ENCODE data around the gene ZNF836. TPM values are rescaled to one million over a fixed set of nuclear protein-coding genes. Genes with fewer than 3 reads are reported as not detected.

Gene ZNF836
- total RNA-seq, 1 experiment from 2014 or later: 14.3 TPM

DNA sequence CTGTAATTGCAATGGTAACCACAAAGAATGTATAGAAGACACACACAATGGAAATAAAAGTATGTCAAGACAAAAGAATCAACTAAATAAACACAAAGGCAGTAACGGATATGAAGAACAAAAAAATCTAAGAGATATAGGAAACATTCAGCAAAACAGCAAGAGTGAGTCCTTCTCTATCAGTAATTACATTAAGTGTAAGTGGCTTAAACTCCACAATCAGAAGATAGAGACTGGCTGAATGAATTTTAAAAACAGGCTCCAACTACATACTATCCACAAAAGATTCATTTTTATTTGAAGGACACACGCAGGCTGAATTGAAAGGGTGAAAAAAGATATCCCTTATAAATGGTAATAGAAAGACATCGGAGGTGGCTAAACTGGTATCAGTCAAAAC, 51.1 kb downstream of the ZNF836 start:
- H3K79me2 ChIP-seq (ENCODE audit: low read depth): no peaks in the 10 kb centered on the region
- CTCF ChIA-PET: no interaction called here
- no peak overlapping the region for H3K4me3 ChIP-seq

DNA sequence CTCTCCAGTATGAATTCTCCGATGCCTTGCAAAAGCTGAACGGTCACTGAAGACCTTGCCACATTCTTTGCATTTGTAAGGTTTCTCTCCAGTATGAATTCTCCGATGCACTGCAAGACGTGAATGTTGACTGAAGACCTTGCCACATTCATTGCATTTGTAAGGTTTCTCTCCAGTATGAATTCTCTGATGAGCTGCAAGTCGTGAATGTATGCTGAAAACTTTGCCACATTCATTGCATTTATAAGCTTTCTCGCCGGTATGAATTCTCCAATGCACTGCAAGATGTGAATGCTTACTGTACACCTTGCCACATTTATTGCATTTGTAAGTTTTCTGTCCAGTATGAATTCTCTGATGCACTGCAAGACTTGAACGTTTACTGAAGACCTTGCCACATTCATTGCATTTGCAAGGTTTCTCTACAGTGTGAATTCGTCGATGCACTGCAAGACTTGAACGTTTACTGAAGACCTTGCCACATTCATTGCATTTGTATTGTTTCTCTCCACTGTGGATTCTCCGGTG, 55.8 kb downstream of the ZNF836 start:
- Histone ChIP-seq H3K27ac (no peak overlapping the region), H2AFZ (no peak overlapping the region), H3K9me2 (ENCODE audit: insufficient read depth) (no peaks in the 10 kb centered on the region), H3K27me3 (ENCODE audit: insufficient read depth, low read depth) (no peaks in the 10 kb centered on the region), H3K9me3 (ENCODE audit: insufficient read depth, low read depth) (peaks cover 95% of the 10 kb centered on the region), H3K4me3 (no peak overlapping the region), H4K20me1 (ENCODE audit: insufficient read depth) (no peaks in the 10 kb centered on the region), H3K4me1 (replicated peaks; ENCODE audit: insufficient read depth) (no peaks in the 10 kb centered on the region), H3F3A (ENCODE audit: insufficient read depth, low read depth) (peaks cover 17% of the 10 kb centered on the region), H3K36me3 (ENCODE audit: low read depth) (peaks cover 57% of the 10 kb centered on the region), H3K4me2 (no peak overlapping the region), H3K79me2 (ENCODE audit: low read depth) (no peaks in the 10 kb centered on the region)
- DNase-seq: no peak
- BruUV-seq (replicated peaks): no TSS peak
- TF ChIP-seq EZH2 (IDR thresholded peaks at IDR 0.05; ENCODE audit: low read depth): no peak
- TF ChIP-seq, protein P1, sequence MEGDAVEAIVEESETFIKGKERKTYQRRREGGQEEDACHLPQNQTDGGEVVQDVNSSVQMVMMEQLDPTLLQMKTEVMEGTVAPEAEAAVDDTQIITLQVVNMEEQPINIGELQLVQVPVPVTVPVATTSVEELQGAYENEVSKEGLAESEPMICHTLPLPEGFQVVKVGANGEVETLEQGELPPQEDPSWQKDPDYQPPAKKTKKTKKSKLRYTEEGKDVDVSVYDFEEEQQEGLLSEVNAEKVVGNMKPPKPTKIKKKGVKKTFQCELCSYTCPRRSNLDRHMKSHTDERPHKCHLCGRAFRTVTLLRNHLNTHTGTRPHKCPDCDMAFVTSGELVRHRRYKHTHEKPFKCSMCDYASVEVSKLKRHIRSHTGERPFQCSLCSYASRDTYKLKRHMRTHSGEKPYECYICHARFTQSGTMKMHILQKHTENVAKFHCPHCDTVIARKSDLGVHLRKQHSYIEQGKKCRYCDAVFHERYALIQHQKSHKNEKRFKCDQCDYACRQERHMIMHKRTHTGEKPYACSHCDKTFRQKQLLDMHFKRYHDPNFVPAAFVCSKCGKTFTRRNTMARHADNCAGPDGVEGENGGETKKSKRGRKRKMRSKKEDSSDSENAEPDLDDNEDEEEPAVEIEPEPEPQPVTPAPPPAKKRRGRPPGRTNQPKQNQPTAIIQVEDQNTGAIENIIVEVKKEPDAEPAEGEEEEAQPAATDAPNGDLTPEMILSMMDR (conservative IDR thresholded peaks at IDR 0.05): no peak
- intact Hi-C loops (cut with micrococcal nuclease; ENCODE audit: unreplicated experiment): no loop called here
- CTCF ChIA-PET: no interaction called here
- POLR2A ChIA-PET (ENCODE audit: unreplicated experiment): no interaction called here

More for the DNA sequence above, 51.1 kb downstream of the ZNF836 start:
- TF ChIP-seq, protein P1 (conservative IDR thresholded peaks at IDR 0.05): no peak
- no peak for TF ChIP-seq EZH2 (IDR thresholded peaks at IDR 0.05; ENCODE audit: low read depth)
- intact Hi-C loops (cut with micrococcal nuclease; ENCODE audit: unreplicated experiment): no loop called here
- POLR2A ChIA-PET (ENCODE audit: unreplicated experiment): no interaction called here
- H4K20me1 ChIP-seq (ENCODE audit: insufficient read depth): no peaks in the 10 kb centered on the region
- H3K4me1 ChIP-seq (replicated peaks; ENCODE audit: insufficient read depth): no peaks in the 10 kb centered on the region
- no peak overlapping the region for H3K4me2 ChIP-seq
- no peaks in the 10 kb centered on the region for H3K9me2 ChIP-seq (ENCODE audit: insufficient read depth)
- no peak for DNase-seq
- H3K36me3 ChIP-seq (ENCODE audit: low read depth): peaks cover 94% of the 10 kb centered on the region
- peaks cover 9% of the 10 kb centered on the region for H3F3A ChIP-seq (ENCODE audit: insufficient read depth, low read depth)
- H2AFZ ChIP-seq: no peak overlapping the region
- no TSS peak for BruUV-seq (replicated peaks)
- H3K27me3 ChIP-seq (ENCODE audit: insufficient read depth, low read depth): no peaks in the 10 kb centered on the region
- H3K27ac ChIP-seq: no peak overlapping the region
- peaks cover 92% of the 10 kb centered on the region for H3K9me3 ChIP-seq (ENCODE audit: insufficient read depth, low read depth)

DNA sequence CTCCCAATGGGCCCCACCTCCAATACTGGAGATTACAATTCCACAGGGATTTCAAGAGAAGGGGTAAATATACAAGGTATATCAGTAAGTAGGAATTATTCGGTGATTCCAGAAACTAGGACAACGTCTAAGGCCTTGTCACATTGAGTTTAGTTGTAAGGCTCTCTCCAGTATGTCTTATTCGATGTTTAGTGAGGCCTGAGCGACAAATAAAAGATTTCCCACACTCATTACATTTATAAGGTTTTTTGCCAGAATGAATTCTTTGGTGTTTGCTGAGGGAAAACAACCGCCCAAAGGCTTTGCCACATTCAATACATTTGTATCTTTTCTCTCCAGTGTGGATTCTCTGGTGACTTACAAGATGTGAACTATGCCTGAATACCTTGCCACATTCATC, 56.7 kb downstream of the ZNF836 start:
- Histone ChIP-seq H3K9me3 (ENCODE audit: insufficient read depth, low read depth) (peaks cover 91% of the 10 kb centered on the region), H2AFZ (no peak overlapping the region), H4K20me1 (ENCODE audit: insufficient read depth) (no peaks in the 10 kb centered on the region), H3K9me2 (ENCODE audit: insufficient read depth) (no peaks in the 10 kb centered on the region), H3K4me1 (replicated peaks; ENCODE audit: insufficient read depth) (no peaks in the 10 kb centered on the region), H3K36me3 (ENCODE audit: low read depth) (peaks cover 48% of the 10 kb centered on the region), H3F3A (ENCODE audit: insufficient read depth, low read depth) (peaks cover 17% of the 10 kb centered on the region), H3K27ac (no peak overlapping the region), H3K4me2 (no peak overlapping the region), H3K79me2 (ENCODE audit: low read depth) (no peaks in the 10 kb centered on the region), H3K27me3 (ENCODE audit: insufficient read depth, low read depth) (no peaks in the 10 kb centered on the region), H3K4me3 (no peak overlapping the region)
- intact Hi-C loops (cut with micrococcal nuclease; ENCODE audit: unreplicated experiment): no loop called here
- TF ChIP-seq EZH2 (IDR thresholded peaks at IDR 0.05; ENCODE audit: low read depth): no peak
- BruUV-seq (replicated peaks): no TSS peak
- CTCF ChIA-PET: no interaction called here
- POLR2A ChIA-PET (ENCODE audit: unreplicated experiment): no interaction called here
- no peak for DNase-seq

DNA sequence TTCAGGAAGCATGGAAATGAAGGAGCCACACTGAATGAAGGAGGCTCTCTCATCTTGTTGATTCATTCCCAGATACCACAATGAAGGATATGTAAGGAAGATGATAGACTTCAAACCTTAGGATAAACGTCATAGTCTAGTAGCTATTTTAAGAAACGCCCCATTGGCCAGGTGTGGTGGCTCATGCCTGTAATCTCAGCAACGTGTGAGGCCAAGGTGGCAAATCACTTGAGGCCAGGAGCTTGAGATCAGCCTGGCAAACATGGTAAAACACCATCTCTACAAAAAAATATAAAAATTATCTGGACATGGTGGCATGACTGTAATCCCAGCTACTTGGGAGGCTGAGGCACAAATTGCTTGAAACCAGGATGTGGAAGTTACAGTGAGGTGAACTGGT, 58.8 kb downstream of the ZNF836 start:
- no peaks in the 10 kb centered on the region for H3K27me3 ChIP-seq (ENCODE audit: insufficient read depth, low read depth)
- no peak for TF ChIP-seq EZH2 (IDR thresholded peaks at IDR 0.05; ENCODE audit: low read depth)
- TF ChIP-seq, protein P1 (conservative IDR thresholded peaks at IDR 0.05): no peak
- H3K27ac ChIP-seq: no peak overlapping the region
- peaks cover 74% of the 10 kb centered on the region for H3K9me3 ChIP-seq (ENCODE audit: insufficient read depth, low read depth)
- H3K9me2 ChIP-seq (ENCODE audit: insufficient read depth): no peaks in the 10 kb centered on the region
- H3K4me2 ChIP-seq: no peak overlapping the region
- no peak overlapping the region for H2AFZ ChIP-seq
- 0 out of 2 replicates have a peak overlapping the region, but pooled peaks have one; percentile 1 for H3K4me3 ChIP-seq
- no peak for DNase-seq
- ChIA-PET CTCF (no interaction called here), POLR2A (ENCODE audit: unreplicated experiment) (no interaction called here)
- H3K79me2 ChIP-seq (ENCODE audit: low read depth): no peaks in the 10 kb centered on the region
- H3K36me3 ChIP-seq (ENCODE audit: low read depth): peaks cover 27% of the 10 kb centered on the region
- no peaks in the 10 kb centered on the region for H3K4me1 ChIP-seq (replicated peaks; ENCODE audit: insufficient read depth)
- H4K20me1 ChIP-seq (ENCODE audit: insufficient read depth): no peaks in the 10 kb centered on the region
- peaks cover 17% of the 10 kb centered on the region for H3F3A ChIP-seq (ENCODE audit: insufficient read depth, low read depth)
- intact Hi-C loops (cut with micrococcal nuclease; ENCODE audit: unreplicated experiment): no loop called here
- no TSS peak for BruUV-seq (replicated peaks)

Measured in PC-9 (cell line).